COLO829 (cell line): ENCODE results near the gene RNF220.
A peak's percentile ranks its signal among the peaks of the same experiment; 100 is the strongest.

ENCODE experiments used
- DNase-seq: peaks from one replicate; pipeline ENCODE4 v3.0.0; 2012; ENCODE audit warnings: low spot score

The RNF220 gene

DNA sequence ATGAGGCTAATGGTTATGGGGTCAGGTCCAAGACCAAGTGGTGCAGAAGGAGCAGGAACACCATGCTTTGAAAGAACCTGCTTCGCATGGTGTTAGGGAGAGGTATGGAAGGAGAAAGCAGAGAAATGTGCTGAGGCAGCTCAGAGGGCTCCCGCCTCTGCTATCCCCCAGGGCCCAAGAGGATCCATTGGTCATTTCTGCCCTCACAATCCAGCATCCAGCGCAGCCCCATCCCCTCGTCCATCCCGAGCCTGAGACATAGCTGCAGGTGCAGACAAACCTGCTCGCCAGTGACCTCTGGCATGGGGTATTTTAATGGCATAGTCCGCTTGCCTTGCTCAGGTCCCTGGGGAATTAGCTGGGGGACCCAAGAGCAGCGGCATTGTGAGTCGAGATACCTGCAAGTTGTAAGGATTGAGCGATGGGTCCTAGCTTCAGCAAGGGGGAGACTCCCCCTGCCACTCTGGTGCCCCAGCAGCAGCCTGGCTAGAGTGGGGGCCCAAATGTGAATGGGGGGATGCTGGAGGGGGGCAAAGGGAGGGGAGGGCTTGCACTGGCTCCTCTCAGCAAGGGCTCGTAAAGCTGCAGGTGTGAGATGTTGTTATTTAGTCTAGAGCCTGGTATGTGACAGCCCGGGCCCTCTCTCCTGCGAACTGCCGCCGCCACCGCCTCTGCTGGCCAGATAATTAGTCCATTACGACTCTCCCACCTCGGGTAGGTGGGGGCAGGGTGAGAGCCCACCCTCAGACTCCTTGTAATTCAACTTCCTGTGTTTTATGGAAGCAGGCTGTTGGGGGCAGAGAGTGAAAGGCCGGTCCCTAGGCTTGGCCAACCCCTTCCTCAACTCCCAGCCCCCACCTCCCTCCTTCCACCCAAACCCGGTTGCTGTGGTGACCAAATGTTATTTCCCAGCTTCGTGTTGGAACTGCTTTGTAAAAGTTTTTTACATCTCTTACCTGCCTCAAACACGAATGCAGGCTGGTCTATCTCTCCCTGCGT lies 118.8 kb downstream of the RNF220 start:
- DNase-seq: no peak

DNA sequence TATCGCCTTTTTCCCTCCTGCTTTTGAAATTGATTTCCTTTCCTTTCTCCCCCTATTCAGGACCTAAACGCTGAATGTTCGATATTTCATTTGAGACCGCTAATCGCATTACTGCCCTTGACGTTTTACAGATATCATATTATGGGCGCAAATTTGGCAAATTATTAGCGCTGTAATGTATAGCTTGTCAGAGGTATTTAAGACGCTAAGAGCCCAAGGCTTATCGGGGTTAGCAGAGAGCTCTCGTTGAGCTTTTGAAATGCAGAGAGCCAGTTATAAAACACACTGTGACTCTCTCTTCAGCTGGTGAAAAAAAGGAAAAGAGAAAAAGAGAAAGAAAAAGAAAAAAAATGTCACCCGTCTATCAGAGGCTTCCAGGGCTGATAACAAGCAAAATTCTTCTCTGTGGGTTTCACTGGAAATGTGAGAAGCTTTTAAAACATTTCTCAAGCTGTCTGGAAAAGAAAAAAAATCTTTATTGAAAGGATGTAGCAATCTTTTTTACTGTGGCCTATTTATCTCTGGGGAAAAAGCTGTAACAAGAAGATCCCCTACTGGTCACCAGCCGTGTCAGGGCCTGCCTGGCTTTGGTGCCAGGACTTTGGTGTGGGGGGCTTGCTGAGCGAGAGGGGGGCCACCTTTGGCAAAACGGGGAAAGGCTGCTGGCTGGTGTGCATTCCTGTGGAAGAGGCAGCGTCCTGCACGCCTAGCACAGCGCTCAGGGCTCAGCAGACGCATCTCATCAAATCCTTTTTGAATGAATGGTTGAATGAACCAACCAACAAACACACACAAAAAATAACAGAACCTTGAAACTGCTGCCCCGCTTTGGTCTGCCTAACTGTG lies 119.8 kb downstream of the RNF220 start:
- no peak for DNase-seq

DNA sequence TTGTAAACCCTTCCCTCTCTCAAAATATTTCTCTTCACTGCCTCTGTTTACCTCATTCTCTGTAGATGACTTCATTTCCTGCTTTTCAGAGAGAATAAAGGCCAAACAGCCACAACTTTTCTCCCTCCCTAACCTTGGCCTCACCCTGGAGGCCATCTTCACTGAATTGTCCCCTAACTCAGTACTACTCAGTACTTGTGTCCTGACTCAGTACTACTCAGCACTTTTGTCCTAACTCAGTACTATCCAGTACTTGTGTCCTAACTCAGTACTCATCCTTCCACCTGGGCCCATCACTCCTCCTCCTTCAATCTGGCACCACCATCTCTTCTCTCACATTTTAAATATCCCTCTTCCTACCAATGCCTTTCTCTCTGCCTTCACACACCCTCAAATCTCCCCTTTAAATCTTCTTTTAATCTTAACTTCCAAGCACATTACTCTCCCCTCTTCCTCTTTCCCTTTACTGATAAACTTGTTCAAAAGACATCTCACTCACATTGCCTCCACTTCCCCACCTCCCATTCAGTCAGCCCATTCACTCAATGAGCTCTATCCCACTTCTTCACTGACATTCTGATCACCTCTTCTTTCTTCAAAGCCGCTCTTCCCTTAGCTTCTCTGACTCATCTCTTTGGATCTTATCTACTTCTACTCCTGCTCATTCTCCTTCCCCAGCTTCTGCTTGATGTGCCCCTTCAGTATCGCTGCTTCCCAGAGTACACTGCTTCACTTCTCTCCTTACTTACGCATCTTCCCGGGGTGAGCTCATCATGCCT lies 121.4 kb downstream of the RNF220 start:
- no peak for DNase-seq

DNA sequence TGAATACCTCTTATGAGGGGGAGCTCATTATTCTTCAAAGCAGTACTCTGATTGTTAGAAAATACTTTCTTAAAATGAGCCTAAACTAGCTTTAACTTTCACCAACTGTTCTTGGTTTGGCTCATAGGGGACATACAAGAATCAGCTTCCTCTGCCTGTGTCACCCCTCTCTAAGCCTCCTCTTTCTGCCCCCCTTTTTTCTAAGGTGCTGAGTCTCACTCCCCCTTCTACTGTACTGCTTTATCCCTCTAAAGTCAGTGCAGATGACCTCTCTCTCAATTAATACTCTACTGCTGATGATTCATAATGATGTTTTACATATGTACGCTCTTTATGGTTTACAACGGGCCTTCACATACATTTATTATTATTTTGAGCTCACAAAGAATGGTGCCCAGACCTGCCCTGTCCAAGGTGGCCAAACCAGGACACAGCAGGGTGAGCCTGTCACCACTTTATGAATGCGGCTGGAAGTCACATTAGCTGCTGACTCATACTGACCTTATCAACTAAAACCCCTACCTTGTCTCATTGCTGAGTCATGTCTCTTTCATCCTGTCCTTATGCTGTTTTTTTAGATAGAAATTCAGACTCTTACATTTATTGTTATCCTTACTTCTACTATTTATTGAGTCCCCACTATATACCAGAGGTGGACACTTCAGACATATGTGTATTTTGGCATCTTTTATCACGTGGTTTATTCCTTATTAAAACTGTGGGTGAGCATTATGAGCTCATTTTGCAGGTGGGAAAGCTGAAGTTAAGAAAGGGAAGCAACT lies 126.9 kb downstream of the RNF220 start:
- DNase-seq: no peak

DNA sequence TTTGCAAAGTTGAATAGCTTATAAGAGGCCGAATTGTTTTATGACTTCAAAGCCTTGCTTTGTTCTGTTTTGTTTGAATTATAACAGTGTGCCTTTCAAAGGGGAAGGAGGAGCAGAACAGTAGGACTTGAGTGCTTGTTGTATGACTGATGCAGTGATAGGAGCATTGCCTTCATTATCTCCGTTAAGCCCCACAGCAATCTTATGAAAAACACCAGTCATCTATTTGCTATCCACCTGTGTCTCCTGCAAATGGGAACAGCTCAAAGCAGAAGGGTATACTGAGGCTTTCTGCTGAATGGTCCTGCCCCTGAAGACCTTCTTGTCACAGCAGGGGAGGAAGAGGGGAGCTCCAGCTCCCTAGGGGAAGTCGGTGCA lies 127.5 kb downstream of the RNF220 start:
- DNase-seq: no peak

DNA sequence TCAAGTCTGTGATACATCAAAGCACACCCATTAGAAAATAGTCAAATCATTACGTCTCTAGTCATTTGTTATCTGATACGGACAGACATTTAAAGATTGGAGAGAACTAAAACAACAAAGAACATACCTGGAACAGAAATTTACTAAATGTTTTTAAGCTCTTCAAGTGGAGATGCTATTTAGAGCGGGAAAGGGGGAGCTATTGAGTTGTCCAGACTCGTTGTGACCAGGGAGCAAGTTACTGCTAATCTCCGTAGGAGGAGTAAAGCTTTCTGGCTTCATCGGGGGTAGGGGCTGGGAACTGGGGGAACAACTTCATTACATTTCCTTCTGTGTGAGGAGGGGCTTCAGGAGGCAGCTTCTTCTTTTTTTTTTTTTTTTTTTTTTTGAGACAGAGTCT lies 129.7 kb downstream of the RNF220 start:
- no peak for DNase-seq

DNA sequence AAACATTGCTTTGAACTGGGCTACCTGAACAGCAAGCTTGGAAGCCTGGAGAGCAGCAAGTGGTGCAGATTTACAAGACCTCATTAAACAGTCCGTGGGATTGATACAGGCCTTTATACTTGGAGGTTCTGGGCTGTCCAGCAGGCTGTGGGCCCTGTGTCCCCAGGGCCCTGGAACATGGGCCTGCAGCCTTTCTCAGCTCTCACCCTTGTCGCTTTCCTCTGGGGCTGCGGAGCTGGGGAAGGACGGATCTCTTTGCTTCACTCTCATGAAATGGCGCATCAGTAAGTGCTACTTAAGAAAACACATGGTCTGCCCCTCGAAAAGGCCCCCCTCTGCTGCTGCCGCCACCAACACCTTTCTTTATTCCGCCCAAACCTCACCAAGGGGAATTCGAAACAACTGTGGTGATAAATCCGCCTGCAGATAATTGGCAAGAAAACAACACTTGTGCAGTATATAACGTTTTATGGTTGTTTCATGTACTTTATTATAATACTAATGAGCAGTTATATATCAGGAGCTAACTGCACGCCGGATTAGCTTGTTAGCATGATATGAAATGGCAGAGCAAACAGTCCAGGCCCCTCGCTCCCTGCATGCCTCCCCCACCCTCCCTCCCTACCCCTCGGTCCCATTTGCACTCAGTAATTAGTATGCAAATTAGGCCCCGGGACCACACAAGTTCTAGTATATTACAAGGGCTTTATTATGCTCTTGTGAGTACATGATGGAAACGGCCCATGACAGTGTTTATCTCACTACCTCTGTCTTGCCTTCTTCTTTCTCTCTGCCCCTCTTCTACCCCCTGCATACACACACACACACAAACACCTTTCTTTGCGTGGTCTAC lies 131.5 kb downstream of the RNF220 start:
- DNase-seq: no peak

DNA sequence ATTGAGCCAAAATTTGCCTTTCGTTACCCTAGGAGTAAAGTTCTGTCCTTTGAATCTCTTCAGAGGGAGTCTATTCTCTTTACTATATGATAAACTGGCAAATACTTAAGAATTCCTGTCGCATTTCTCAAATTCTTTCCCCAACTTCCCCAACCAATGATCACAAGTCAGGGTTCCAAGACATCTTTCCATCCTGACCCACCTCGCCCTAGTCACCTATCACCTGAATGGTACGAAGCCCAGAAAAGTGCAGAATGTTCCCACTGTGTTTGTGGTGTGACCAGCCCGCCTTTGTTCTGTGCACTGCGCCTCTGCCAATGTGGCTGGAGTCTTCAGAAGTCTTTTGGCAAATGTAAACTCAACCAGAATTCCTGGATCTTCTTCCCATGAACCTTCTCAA lies 132.5 kb downstream of the RNF220 start:
- no peak for DNase-seq

DNA sequence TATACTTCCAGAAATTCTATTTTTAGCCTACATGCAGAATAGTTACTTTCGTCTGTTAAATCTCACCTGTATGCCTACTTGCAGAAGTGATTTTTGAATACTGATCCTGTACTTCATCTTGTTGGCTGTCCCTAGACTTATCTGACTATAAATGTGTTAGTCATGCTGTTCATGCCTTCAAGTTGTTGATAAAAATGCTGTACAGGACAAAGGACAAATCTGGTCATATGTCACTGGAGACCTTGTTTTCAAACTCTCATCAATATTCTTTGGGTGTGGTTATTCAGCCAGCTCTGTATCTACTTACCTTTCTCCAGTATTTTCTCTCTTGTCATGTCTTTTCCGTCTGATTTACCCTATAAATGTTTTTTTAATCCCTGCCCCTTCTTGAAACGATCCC lies 132.9 kb downstream of the RNF220 start:
- no peak for DNase-seq

DNA sequence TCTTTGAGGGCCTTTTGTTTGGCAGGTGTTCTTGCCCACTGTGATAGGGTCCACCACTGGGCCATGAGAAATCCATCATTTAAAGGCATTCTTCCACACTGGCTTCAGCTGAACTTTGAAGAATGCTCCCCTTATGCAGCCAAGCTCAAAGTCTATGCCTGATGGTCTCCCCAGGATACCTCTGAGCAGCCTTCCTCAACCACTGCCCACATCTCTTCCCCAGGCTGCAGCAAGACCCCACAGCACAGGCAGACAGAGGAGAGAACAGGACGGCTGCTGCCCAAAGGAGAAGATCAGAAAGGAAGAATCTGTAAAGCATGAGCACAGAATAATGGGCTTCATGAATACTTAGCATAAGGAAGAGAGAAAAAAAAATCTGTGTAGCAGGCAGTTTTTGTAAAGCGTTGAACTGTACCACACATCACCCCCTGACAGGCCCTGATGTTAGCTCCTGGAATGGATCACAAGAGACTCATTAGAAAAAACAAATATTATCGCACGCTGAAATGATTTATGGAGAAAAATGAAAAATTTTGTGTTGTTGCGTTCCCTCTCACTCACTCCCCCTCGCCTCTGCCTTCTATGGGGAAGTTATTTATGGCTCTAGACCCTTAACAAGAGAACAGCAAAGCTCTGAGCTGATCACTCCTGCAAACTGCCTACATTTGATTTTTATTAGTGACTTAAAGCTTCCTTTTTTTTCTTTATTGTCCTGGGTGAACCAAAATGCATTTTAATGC lies 135.1 kb downstream of the RNF220 start:
- no peak for DNase-seq

DNA sequence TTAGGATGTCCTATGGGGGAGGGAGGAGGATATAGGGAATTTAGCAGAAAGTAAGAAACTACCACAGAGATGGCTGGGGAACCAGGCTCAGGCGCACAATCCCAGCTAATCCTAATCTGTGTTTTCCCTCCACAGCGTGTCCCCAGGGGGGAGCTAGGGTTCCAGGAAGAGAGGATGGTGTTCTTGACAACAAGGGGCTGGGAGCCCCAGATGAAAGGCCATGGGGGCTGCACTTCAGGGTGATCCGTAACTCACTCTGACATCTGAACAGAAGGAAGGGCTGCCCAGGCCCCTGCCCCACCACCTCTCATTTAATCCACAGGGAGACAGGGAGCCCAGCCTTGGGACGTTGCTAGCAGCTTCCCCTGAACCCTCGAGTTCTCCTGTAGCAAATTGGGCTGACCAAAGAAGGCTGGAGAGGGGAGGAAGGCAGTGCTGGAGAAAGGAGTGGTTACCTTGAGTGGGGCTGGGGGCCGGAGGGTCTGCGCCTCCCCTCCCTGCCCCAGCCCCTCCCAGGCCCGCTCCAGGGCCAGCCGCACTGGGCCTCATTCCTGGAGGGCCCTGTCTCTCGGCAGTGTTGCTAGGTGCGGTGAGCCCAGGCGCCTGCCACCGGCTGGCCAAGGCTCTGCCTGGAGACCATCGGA lies 137.5 kb downstream of the RNF220 start:
- DNase-seq: no peak

DNA sequence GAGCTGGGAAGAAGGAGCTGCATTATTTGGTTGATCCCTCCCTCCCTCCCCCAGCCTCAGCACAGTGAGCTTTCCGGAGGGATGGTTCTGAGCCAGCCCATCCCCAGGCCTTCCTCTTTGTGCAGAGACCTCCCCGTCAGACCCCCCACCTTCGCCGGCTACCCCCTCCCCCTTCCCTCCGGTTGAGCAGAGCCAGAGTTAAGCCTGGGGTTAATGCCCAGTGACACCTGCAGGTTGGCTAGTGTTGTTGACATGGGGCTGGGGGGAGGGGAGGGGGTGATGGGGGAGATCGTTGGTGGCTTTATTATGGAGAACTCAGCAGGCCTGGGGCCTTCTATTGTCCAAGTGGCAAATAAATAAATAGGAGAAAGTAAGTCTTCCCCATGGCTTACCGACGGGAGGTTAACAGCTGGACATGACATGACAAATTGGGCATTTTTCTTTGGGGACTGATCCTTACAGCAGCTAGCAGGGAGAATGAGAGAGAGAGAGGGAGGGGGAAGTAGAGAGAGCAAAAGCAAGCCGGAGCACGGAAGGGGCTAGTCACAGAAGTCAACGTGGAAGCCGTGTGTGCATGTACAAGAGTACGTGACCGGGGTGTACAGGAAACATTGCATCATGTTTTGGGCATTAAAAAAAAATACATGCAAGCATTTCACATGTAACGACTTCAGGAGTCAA lies 138.1 kb downstream of the RNF220 start:
- no peak for DNase-seq

DNA sequence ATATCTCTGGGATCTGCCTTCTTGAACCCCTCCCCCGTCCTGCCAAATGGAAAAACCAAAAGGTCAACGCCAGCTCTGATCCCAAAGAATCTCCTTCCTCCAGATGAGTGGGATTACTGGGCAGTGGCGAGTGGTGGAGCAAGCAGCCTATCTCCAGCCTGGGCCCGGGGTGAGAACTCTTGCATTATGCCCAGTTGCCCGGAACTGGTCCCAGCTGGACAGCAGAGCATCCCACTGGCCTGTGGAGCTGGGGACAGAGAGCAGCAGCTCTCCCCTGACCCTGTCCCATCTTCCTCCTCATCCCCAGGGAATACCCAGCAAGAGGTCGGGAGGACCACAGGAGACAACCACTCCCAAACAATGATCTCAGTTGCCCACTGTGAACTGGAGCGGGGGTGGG lies 138.7 kb downstream of the RNF220 start:
- no peak for DNase-seq

DNA sequence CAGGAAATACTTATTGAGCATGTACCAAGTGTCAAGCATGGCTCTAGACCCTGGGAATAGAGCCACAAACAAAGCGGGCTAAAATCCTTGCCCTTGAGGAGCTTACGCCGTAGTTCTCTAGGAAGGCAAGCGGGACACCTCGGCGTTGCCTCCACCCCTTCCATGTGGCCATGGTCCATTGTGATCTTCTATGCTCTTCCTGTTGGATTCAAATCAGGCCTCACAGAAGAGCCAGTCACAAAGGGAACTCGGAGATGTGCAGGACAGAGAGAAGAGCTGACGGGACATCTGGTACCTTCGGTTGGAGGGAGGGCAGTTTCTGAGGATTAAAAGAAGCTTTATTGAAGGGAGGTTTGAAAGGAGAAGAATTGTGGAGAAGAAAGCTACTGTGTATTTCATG lies 139.9 kb downstream of the RNF220 start:
- no peak for DNase-seq

DNA sequence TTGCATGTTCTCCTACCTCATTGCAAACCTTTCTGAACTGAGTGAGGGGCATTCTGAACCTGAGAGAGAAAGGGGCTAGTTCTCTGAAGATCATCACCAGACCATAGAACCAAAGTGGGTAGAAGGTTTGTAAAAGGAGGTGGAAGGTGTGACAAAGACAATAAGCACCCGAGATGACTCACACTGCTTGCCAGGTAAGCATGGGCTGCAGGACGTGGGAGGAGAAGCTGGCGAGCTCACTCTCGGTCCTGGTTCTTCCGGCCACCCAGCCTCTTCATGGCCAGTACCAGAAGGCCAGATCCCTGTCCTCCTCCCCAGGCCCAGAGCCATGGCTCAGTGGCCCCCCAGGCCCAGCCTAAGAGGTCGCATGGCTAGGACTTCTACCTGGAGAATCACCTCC lies 140.9 kb downstream of the RNF220 start:
- DNase-seq: no peak

DNA sequence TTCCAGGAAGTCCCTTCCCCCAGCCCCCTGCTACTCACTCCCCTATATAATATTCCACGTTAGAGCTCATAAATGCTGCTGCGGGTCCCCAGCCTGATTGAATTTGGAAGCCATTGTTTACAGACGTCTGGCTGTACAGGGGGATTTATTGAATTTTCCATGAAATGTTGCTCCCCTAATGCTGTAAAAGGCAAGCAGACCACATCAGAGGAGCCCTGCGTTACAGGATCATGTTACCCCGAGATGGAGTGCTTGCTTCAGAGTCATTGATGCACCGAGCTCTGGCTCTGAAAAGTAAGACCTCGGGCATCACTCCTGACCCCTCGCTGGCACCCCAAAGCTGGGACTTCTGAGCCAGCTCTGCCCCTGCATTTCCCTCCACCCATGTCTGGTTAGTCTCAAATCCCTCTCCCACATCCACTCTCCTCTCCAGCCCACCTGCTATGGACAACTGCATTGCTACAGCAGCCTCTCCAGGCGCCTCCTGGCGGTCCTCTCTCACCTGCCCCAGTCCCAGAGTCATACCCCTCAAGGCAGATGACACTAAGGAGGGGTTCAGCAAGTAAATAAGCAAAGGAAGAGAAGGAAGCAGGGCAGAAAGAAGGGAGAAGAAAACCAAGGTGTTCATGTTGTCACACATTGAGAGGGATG lies 141.5 kb downstream of the RNF220 start:
- DNase-seq: no peak

DNA sequence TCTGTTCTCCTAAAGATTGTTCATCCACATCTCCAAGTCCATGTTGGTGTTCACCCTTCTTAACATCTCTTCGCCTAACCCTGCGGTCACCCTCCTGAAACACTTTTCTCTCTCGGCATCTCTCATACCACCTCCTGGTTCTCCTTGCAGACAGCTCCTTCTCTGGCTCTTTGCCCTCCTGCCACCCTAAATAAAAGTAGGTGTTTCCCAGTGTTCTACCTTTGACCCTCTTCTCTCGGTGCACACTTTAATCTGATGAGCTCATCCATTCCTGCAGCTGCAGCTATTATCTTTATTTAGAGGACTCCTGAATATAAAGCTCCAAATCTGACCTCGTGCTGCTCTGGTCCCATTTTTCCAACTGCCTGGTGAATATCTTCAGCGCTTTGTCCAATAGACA lies 142.3 kb downstream of the RNF220 start:
- DNase-seq: no peak

DNA sequence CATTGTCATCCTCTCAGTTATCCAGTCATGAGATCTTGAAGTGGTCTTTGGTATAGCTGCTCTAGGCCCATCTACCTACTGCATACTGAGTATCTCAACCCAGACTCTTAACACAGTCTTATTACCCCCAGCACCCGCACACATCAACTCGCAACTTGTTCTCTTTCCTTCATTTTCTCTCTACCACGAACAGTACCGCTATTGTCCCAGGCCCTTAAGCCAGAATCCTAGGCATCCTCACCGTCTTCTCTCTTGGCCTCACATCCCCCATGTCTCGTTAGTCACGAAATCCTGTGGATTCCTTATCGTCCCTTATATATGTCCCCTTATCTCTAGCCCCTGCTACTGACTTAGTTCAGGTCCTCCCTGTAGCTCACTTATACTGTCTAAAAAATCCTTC lies 142.8 kb downstream of the RNF220 start:
- peak; percentile 65 for DNase-seq
